K562 (cell line): ENCODE data around the gene IL1R1. TPM values are rescaled to one million over a fixed set of nuclear protein-coding genes. Genes with fewer than 3 reads are reported as not detected.

Experiments used
- ATAC-seq: fragments of 200-7000 bp; cut with Tn5 transposase; 3 replicates; pipeline ENCODE4 v1.9.1; 2020; ENCODE audit warnings: moderate library complexity
- BruUV-seq: library from RNA; stranded (reverse); fragments of 400-500 nt; replicated peaks from 2 replicates; lab custom pipeline; 2021; lab: Mats Ljungman, UMichigan
- CTCF ChIA-PET: fragments of 300-600 bp; formaldehyde crosslinking; extraction: SDS; loops from one replicate; lab custom pipeline; 2021; ENCODE audit warnings: low intra/inter-chr PET ratio; lab: Yijun Ruan, JAX
- POLR2A ChIA-PET: fragments of 300-600, 350-650 bp; sonication (Branson Sonifier 250); formaldehyde crosslinking; extraction: SDS; loops from one replicate; lab custom pipeline; 2021; ENCODE audit warnings: antibody characterized with exemption, inconsistent platforms; lab: Yijun Ruan, JAX
- DNase-seq, 4 experiments: peaks; one replicate each; pipeline versions ENCODE4 v3.0.0 to v3.0.0-alpha.2; 2011 to 2018; ENCODE audit warnings: low spot score in 3 of 4, mixed read lengths in 3 of 4; ENCODE audit errors: extremely low read depth in 1 of 4
- FAIRE-seq: peaks from 2 replicates; lab custom pipeline; 2011; peaks lifted over from hg19 to GRCh38; lab: Jason Lieb, UNC
- H2AFZ ChIP-seq: 2 replicates; pipeline ENCODE4 v1.6.0; 2011; ENCODE audit warnings: low read depth, low read length, control low read depth, inconsistent platforms
- H3K27ac ChIP-seq: fragments of 200-600 bp; 3 replicates; pipeline ENCODE4 v1.8.0; 2011; ENCODE audit warnings: low read depth, mild to moderate bottlenecking, control low read depth, inconsistent platforms, low read length, moderate library complexity, mixed read lengths; ENCODE audit errors: extremely low read depth
- H3K27me3 ChIP-seq, 2 experiments: fragments of 300-600 bp in 1 of 2; 2 replicates in 1 of 2; 3 replicates in 1 of 2; pipeline versions ENCODE4 v1.6.0 to v1.8.0; 2011; ENCODE audit warnings: inconsistent platforms in 2 of 2, low read length in 2 of 2, mild to moderate bottlenecking in 1 of 2, mixed read lengths in 1 of 2, moderate library complexity in 1 of 2; ENCODE audit not compliant: control insufficient read depth in 2 of 2, insufficient read depth in 2 of 2
- H3K36me3 ChIP-seq: fragments of 300-600 bp; 3 replicates; pipeline ENCODE4 v1.8.0; 2011; ENCODE audit warnings: mild to moderate bottlenecking, low read length, inconsistent platforms; ENCODE audit not compliant: control insufficient read depth, insufficient read depth
- H3K4me1 ChIP-seq, 2 experiments: fragments of 200-600 bp in 1 of 2; replicated peaks in 1 of 2; 2 replicates in 1 of 2; 3 replicates in 1 of 2; pipeline versions ENCODE4 v1.5.1 to v1.8.0; 2011; ENCODE audit warnings: inconsistent platforms in 2 of 2, low read length in 2 of 2, mild to moderate bottlenecking in 1 of 2, mixed read lengths in 1 of 2, moderate library complexity in 1 of 2; ENCODE audit not compliant: control insufficient read depth in 2 of 2, insufficient read depth in 2 of 2
- H3K4me2 ChIP-seq: 2 replicates; pipeline ENCODE4 v1.6.1; 2011; ENCODE audit warnings: low read length, control low read depth, inconsistent platforms, mixed read lengths; ENCODE audit not compliant: insufficient read depth
- H3K4me3 ChIP-seq: fragments of 200-600 bp; sonication (generic), shearing (Covaris generic); 2 replicates; pipeline ENCODE4 v1.5.1; 2016; ENCODE audit warnings: control low read depth, inconsistent platforms
- H3K79me2 ChIP-seq: fragments of 200-600 bp; 3 replicates; pipeline ENCODE4 v1.8.0; 2011; ENCODE audit warnings: low read length, inconsistent platforms; ENCODE audit not compliant: control insufficient read depth, insufficient read depth
- H3K9ac ChIP-seq, 2 experiments: 2 replicates each; pipeline versions ENCODE4 v1.6.0 to v1.6.1; 2011; ENCODE audit warnings: low read depth in 2 of 2, low read length in 2 of 2, control low read depth in 1 of 2, inconsistent platforms in 1 of 2, mild to moderate bottlenecking in 1 of 2, mixed read lengths in 1 of 2; ENCODE audit not compliant: insufficient read depth in 1 of 2
- H3K9me1 ChIP-seq: one replicate; pipeline ENCODE4 v1.6.0; 2011; ENCODE audit warnings: inconsistent platforms, mild to moderate bottlenecking, low read length, moderate library complexity; ENCODE audit not compliant: control insufficient read depth, insufficient read depth
- H3K9me3 ChIP-seq: replicated peaks from 2 replicates; pipeline ENCODE4 v1.5.1; 2011; ENCODE audit warnings: low read depth, low read length, inconsistent platforms; ENCODE audit not compliant: control insufficient read depth, insufficient read depth
- H4K20me1 ChIP-seq: replicated peaks from 2 replicates; pipeline ENCODE4 v1.6.1; 2011; ENCODE audit warnings: low read length, inconsistent platforms, mixed read lengths; ENCODE audit not compliant: control insufficient read depth, insufficient read depth
- HMG20A ChIP-seq: fragments of 450-650 bp; formaldehyde crosslinking; conservative IDR thresholded peaks from 2 replicates; pipeline ENCODE4 v1.4.0; 2020; ENCODE audit warnings: mild to moderate bottlenecking, mixed read lengths
- STAG1 ChIP-seq: sonication (generic); formaldehyde crosslinking; IDR thresholded peaks from 2 replicates; pipeline ENCODE4 v1.5.0; 2020; ENCODE audit warnings: missing genetic modification reagents, borderline replicate concordance
- ZNF224 ChIP-seq: sonication (generic); formaldehyde crosslinking; IDR thresholded peaks from 2 replicates; pipeline ENCODE4 v1.8.0; 2022; ENCODE audit warnings: mild to moderate bottlenecking, missing genetic modification reagents
- ZNF507 ChIP-seq: conservative IDR thresholded peaks from 2 replicates; pipeline ENCODE4 v1.6.1; 2017; ENCODE audit warnings: missing genetic modification characterization, missing compliant biosample characterization
- WGBS: fragments of 100-300 bp; shearing (Covaris generic); methylation state at CpG from one replicate; pipeline ENCODE4 v1.1.6; 2016; ENCODE audit warnings: low coverage, mixed read lengths; ENCODE audit not compliant: insufficient coverage; ENCODE audit errors: missing lambda C conversion rate; 5-methylcytosine and 5-hydroxymethylcytosine counted together
- in situ Hi-C: fragments of 300-500 bp; cut with MboI; formaldehyde crosslinking; loops from 4 replicates; pipeline ENCODE4 v1.15.0; 2018; ENCODE audit warnings: inconsistent platforms, mixed read lengths
- intact Hi-C: fragments of 100-400 bp; cut with micrococcal nuclease; formaldehyde crosslinking; loops from 2 replicates; pipeline ENCODE4 v1.14.2; 2022
- polyA plus RNA-seq, 8 experiments: library from polyadenylated mRNA; depleted of rRNA in 4 of 8; stranded (reverse) in 5 of 8; unstranded in 3 of 8; fragments of >200 nt; fragmentation: Nextera tagmentation in 2 of 8; fragmentation: Illumina TruSeq in 1 of 8; extraction: Ambion mirVana in 2 of 8; extraction: Trizol in 1 of 8; gene quantifications; 2 replicates each; pipeline versions ENCODE4 v1.2.1 to v1.2.3, GENCODE V29; 2011 to 2014; ENCODE audit warnings: inconsistent platforms in 1 of 8, missing spikeins in 1 of 8
- total RNA-seq, 7 experiments: library from RNA; depleted of rRNA in 6 of 7; stranded (reverse); fragments of >200 nt in 6 of 7; fragmentation: Illumina TruSeq in 2 of 7; extraction: Trizol in 2 of 7; gene quantifications; 2 replicates each; pipeline versions ENCODE4 v1.2.1 to v1.2.3, GENCODE V29; 2011 to 2021; ENCODE audit warnings: low replicate concordance in 1 of 7
- TF ChIP-seq, protein P1 (sequence below): fragments of 450-650 bp; formaldehyde crosslinking; conservative IDR thresholded peaks from 2 replicates; pipeline ENCODE4 v1.4.0; 2022; ENCODE audit warnings: mild to moderate bottlenecking, missing genetic modification characterization
- TF ChIP-seq, protein P2 (sequence below), 2 experiments: fragments of 450-650 bp; IDR thresholded peaks; 2 replicates each; pipeline ENCODE4 v1.6.1; 2016; ENCODE audit warnings: mild to moderate bottlenecking in 2 of 2, borderline replicate concordance in 1 of 2, low read depth in 1 of 2, moderate library complexity in 1 of 2
- TF ChIP-seq, protein P3 (sequence below): sonication (generic); formaldehyde crosslinking; IDR thresholded peaks from 2 replicates; pipeline ENCODE4 v1.8.0; 2022; ENCODE audit warnings: mild to moderate bottlenecking, missing genetic modification reagents

IL1R1 gene
- total and polyA plus RNA-seq, 9 of the 15 experiments (the other 6 are each of a cell fraction or from before 2014, with no cell fraction given): 0.81 to 3.9 (median 1.6) TPM

DNA sequence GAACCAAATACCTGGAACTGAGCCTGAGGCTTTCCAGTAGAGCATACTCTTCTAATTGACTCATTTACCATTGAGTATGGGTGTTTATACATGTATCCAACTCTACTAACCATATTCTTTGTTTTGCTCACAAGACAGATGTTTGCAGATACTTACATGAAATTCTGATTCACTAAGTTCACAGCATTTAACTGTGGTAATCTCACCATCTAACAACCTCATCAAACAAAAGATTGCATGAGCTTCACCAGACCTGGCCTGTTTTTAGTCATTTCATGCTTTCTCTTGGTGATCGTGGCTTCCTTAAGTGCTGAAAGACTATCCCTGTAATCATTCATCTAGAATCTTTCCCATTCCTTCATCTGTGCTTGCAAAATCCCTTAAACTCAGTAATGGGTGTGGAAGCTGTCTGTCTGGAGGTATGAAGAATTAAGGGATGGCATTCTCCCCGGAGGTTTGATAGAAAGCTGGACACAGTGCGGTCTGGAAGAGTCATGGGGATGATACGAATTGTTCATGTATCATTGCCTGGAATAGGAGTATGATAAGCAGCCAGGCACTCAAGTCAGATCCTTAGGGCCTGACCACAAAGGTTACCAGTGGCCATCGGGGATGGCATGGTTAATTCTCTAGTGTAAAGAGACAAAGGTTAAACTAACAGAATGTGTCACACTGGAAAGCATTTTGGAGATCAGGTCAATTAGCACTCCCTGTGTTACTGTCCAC is 42.0 kb upstream of the IL1R1 start:
- in situ Hi-C loops: no loop called here
- H3K9me1 ChIP-seq: no peaks in the 10 kb centered on the region
- no peaks in the 10 kb centered on the region for H3K36me3 ChIP-seq
- ChIA-PET POLR2A (interaction anchor here (0.9 kb wide), 1 partner anchor 17 kb away, joined by 3 read pairs; no protein-coding TSS in a partner anchor), CTCF (no interaction called here)
- no peaks in the 10 kb centered on the region for H3K9me3 ChIP-seq
- BruUV-seq: no TSS peak
- H4K20me1 ChIP-seq: no peaks in the 10 kb centered on the region
- ATAC-seq (no peak), FAIRE-seq (no peak), DNase-seq (no peak)
- no peaks in the 10 kb centered on the region for H3K4me1 ChIP-seq
- H3K27ac ChIP-seq: no peak overlapping the region
- H3K79me2 ChIP-seq: no peaks in the 10 kb centered on the region
- no peak overlapping the region for H3K4me2 ChIP-seq
- no peaks in the 10 kb centered on the region for H3K27me3 ChIP-seq
- H3K9ac ChIP-seq: no peak overlapping the region
- no peak overlapping the region for H3K4me3 ChIP-seq
- intact Hi-C loops: no loop called here
- no peak overlapping the region for H2AFZ ChIP-seq
- WGBS: 13% methylated on average over 5 of the region's 5 CpGs
- TF ChIP-seq ZNF507: no peak
- TF ChIP-seq, protein P1, sequence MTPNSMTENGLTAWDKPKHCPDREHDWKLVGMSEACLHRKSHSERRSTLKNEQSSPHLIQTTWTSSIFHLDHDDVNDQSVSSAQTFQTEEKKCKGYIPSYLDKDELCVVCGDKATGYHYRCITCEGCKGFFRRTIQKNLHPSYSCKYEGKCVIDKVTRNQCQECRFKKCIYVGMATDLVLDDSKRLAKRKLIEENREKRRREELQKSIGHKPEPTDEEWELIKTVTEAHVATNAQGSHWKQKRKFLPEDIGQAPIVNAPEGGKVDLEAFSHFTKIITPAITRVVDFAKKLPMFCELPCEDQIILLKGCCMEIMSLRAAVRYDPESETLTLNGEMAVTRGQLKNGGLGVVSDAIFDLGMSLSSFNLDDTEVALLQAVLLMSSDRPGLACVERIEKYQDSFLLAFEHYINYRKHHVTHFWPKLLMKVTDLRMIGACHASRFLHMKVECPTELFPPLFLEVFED: no peak
- no peak for TF ChIP-seq ZNF224 (CRISPR knock-in tag)
- TF ChIP-seq, protein P2, sequence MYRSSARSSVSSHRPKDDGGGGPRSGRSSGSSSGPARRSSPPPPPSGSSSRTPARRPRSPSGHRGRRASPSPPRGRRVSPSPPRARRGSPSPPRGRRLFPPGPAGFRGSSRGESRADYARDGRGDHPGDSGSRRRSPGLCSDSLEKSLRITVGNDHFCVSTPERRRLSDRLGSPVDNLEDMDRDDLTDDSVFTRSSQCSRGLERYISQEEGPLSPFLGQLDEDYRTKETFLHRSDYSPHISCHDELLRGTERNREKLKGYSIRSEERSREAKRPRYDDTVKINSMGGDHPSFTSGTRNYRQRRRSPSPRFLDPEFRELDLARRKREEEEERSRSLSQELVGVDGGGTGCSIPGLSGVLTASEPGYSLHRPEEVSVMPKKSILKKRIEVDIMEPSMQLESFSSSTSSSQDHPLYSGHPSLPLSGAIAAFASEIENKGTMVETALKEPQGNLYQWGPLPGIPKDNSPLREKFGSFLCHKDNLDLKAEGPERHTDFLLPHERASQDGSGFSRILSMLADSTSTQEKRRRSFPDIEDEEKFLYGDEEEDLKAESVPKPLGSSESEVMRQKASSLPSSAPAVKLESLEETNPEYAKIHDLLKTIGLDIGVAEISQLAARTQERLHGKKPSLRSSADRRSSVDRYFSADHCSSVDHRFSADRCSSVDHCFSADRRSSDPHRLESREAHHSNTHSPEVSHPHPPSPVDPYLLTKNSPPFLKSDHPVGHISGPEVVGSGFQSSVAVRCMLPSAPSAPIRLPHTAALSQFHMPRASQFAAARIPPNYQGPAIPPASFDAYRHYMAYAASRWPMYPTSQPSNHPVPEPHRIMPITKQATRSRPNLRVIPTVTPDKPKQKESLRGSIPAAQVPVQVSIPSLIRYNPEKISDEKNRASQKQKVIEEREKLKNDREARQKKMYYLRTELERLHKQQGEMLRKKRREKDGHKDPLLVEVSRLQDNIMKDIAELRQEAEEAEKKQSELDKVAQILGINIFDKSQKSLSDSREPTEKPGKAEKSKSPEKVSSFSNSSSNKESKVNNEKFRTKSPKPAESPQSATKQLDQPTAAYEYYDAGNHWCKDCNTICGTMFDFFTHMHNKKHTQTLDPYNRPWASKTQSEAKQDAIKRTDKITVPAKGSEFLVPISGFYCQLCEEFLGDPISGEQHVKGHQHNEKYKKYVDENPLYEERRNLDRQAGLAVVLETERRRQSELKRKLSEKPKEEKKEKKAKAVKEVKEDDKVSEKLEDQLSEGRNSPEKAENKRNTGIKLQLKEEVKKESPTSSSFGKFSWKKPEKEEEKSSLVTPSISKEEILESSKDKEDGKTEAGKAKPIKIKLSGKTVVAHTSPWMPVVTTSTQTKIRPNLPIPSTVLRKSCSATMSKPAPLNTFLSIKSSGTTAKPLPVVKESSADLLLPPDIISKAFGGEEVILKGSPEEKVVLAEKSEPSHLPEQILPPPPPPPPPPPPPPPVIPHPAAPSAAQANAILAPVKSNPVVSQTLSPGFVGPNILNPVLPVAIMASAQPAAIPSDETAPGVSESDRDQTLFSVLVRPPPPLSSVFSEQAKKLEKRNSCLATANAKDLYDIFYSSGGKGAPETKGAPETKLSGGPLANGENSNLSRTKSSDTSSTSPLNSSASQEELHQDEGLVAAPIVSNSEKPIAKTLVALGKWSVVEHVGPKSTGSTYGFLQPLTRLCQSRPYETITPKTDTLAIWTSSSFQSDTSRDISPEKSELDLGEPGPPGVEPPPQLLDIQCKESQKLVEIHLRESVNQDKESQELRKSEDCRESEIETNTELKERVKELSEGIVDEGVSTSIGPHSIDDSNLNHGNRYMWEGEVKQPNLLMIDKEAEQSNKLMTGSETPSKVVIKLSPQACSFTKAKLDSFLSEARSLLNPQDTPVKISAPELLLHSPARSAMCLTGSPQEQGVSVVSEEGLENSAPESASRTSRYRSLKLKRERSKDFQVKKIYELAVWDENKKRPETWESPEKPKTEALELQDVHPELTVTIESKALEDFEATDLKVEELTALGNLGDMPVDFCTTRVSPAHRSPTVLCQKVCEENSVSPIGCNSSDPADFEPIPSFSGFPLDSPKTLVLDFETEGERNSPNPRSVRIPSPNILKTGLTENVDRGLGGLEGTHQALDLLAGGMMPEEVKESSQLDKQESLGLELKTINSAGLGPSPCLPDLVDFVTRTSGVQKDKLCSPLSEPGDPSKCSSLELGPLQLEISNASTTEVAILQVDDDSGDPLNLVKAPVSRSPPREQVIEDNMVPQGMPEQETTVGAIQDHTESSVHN (IDR thresholded peaks at IDR 0.05; ENCODE audit: borderline replicate concordance in 1 of 2, low read depth in 1 of 2): no peak
- no peak for TF ChIP-seq STAG1 (CRISPR knock-in tag)
- TF ChIP-seq, protein P3, sequence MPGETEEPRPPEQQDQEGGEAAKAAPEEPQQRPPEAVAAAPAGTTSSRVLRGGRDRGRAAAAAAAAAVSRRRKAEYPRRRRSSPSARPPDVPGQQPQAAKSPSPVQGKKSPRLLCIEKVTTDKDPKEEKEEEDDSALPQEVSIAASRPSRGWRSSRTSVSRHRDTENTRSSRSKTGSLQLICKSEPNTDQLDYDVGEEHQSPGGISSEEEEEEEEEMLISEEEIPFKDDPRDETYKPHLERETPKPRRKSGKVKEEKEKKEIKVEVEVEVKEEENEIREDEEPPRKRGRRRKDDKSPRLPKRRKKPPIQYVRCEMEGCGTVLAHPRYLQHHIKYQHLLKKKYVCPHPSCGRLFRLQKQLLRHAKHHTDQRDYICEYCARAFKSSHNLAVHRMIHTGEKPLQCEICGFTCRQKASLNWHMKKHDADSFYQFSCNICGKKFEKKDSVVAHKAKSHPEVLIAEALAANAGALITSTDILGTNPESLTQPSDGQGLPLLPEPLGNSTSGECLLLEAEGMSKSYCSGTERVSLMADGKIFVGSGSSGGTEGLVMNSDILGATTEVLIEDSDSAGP (CRISPR knock-in tag): no peak
- no peak for TF ChIP-seq HMG20A (CRISPR knock-in tag)
